H1 (cell line): Measurements from ENCODE around the gene FAM193B. TPM values are rescaled to one million over a fixed set of nuclear protein-coding genes. Genes with fewer than 3 reads are reported as not detected.

Experiments used
- CTCF ChIA-PET: fragments of 300-600 bp; sonication (Branson Sonifier 250); formaldehyde crosslinking; loops from one replicate; lab custom pipeline; 2021; ENCODE audit not compliant: partially characterized antibody; lab: Charles Lee
- POLR2A ChIA-PET: fragments of 300-600 bp; sonication (Branson Sonifier 250); formaldehyde crosslinking; loops from one replicate; lab custom pipeline; 2021; ENCODE audit warnings: inconsistent platforms; ENCODE audit not compliant: partially characterized antibody; lab: Charles Lee
- DNase-seq, 2 experiments: peaks; one replicate each; pipeline versions ENCODE4 v3.0.0 to v3.0.0-alpha.2; 2010 to 2022; ENCODE audit warnings: low spot score in 2 of 2, low read depth in 1 of 2, mixed read lengths in 1 of 2
- FAIRE-seq: peaks from 2 replicates; lab custom pipeline; 2011; peaks lifted over from hg19 to GRCh38; lab: Jason Lieb, UNC
- H2AFZ ChIP-seq: 2 replicates; pipeline ENCODE4 v1.8.1; 2012; ENCODE audit warnings: low read length, inconsistent platforms
- H2AK5ac ChIP-seq: 2 replicates; pipeline ENCODE4 v1.6.1; 2013; ENCODE audit warnings: low read depth, low read length
- H2BK120ac ChIP-seq: replicated peaks from 2 replicates; pipeline ENCODE3; 2013; ENCODE audit warnings: low read depth, low read length, inconsistent platforms
- H2BK12ac ChIP-seq: 2 replicates; pipeline ENCODE4 v1.6.1; 2013; ENCODE audit warnings: low read depth, low read length
- H2BK15ac ChIP-seq: 2 replicates; pipeline ENCODE4 v1.6.1; 2013; ENCODE audit warnings: low read length
- H2BK20ac ChIP-seq: 2 replicates; pipeline ENCODE4 v1.6.1; 2013; ENCODE audit warnings: low read length
- H2BK5ac ChIP-seq: 2 replicates; pipeline ENCODE4 v1.6.1; 2013; ENCODE audit warnings: low read depth, low read length
- H3K14ac ChIP-seq: 2 replicates; pipeline ENCODE4 v1.6.1; 2013; ENCODE audit warnings: inconsistent platforms; ENCODE audit not compliant: insufficient read length
- H3K18ac ChIP-seq: 2 replicates; pipeline ENCODE4 v1.6.1; 2013; ENCODE audit warnings: low read length; ENCODE audit errors: extremely low read depth
- H3K23ac ChIP-seq: 2 replicates; pipeline ENCODE4 v1.6.1; 2013; ENCODE audit warnings: inconsistent platforms; ENCODE audit not compliant: insufficient read length
- H3K23me2 ChIP-seq: 2 replicates; pipeline ENCODE4 v1.6.1; 2013; ENCODE audit warnings: low read depth, low read length
- H3K27ac ChIP-seq: 2 replicates; pipeline ENCODE4 v1.6.1; 2011; ENCODE audit warnings: low read depth, low read length, inconsistent platforms
- H3K27me3 ChIP-seq, 4 experiments: replicated peaks in 1 of 4; 1 replicate in 1 of 4; 2 replicates in 3 of 4; pipeline versions ENCODE4 v1.6.1 to v1.8.1; 2011 to 2013; ENCODE audit warnings: low read length in 3 of 4, mild to moderate bottlenecking in 3 of 4, inconsistent platforms in 2 of 4, mixed read lengths in 2 of 4, moderate library complexity in 1 of 4; ENCODE audit not compliant: control insufficient read depth in 3 of 4, insufficient read depth in 3 of 4; ENCODE audit errors: extremely low read depth in 1 of 4
- H3K36me3 ChIP-seq, 4 experiments: 2 replicates each; pipeline versions ENCODE4 v1.6.1 to v1.8.1; 2011 to 2013; ENCODE audit warnings: mild to moderate bottlenecking in 4 of 4, low read length in 3 of 4, moderate library complexity in 2 of 4, control low read depth in 1 of 4, inconsistent platforms in 1 of 4; ENCODE audit not compliant: insufficient read depth in 4 of 4, control insufficient read depth in 2 of 4
- H3K4ac ChIP-seq: replicated peaks from 2 replicates; pipeline ENCODE3; 2013; ENCODE audit warnings: low read length, low read depth, mixed read lengths, inconsistent platforms; ENCODE audit not compliant: insufficient read length
- H3K4me1 ChIP-seq, 4 experiments: replicated peaks in 1 of 4; 1 replicate in 1 of 4; 2 replicates in 3 of 4; pipeline versions ENCODE4 v1.6.1 to v1.8.1; 2011 to 2013; ENCODE audit warnings: low read length in 3 of 4, inconsistent platforms in 2 of 4, mixed read lengths in 1 of 4; ENCODE audit not compliant: insufficient read depth in 4 of 4, control insufficient read depth in 3 of 4
- H3K4me2 ChIP-seq, 2 experiments: 2 replicates each; pipeline versions ENCODE4 v1.6.1 to v1.8.1; 2011 to 2013; ENCODE audit warnings: low read depth in 2 of 2, low read length in 2 of 2, control low read depth in 1 of 2, inconsistent platforms in 1 of 2, mild to moderate bottlenecking in 1 of 2; ENCODE audit not compliant: insufficient read depth in 1 of 2
- H3K4me3 ChIP-seq, 4 experiments: fragments of 200-600, 300-600 bp in 1 of 4; sonication (generic), shearing (Covaris generic), sonication (Bioruptor Twin) in 1 of 4; 2 replicates each; pipeline versions ENCODE4 v1.5.1 to v1.8.1; 2011 to 2016; ENCODE audit warnings: low read length in 4 of 4, low read depth in 3 of 4, control low read depth in 2 of 4, inconsistent platforms in 2 of 4, mild to moderate bottlenecking in 2 of 4, mixed read lengths in 1 of 4, moderate library complexity in 1 of 4; ENCODE audit not compliant: insufficient read depth in 2 of 4; ENCODE audit errors: extremely low read depth in 1 of 4
- H3K56ac ChIP-seq: replicated peaks from 2 replicates; pipeline ENCODE3; 2013; ENCODE audit warnings: low read depth, mild to moderate bottlenecking, mixed read lengths, low read length, inconsistent platforms; ENCODE audit not compliant: insufficient read length
- H3K79me1 ChIP-seq: 2 replicates; pipeline ENCODE4 v1.6.1; 2013; ENCODE audit warnings: low read depth, low read length, control low read depth
- H3K79me2 ChIP-seq, 2 experiments: 2 replicates each; pipeline versions ENCODE4 v1.6.1 to v1.8.1; 2012 to 2013; ENCODE audit warnings: low read length in 2 of 2, mild to moderate bottlenecking in 2 of 2, inconsistent platforms in 1 of 2; ENCODE audit not compliant: insufficient read depth in 2 of 2, control insufficient read depth in 1 of 2
- H3K9ac ChIP-seq, 4 experiments: replicated peaks in 1 of 4; 1 replicate in 1 of 4; 2 replicates in 3 of 4; pipeline versions ENCODE4 v1.6.1 to v1.8.1; 2011 to 2013; ENCODE audit warnings: low read depth in 3 of 4, low read length in 3 of 4, control low read depth in 2 of 4, mild to moderate bottlenecking in 2 of 4, moderate library complexity in 2 of 4, inconsistent platforms in 1 of 4; ENCODE audit errors: extremely low read depth in 1 of 4
- H3K9me3 ChIP-seq, 2 experiments: 2 replicates each; pipeline versions ENCODE4 v1.6.1 to v1.8.1; 2012 to 2013; ENCODE audit warnings: mild to moderate bottlenecking in 2 of 2, moderate library complexity in 2 of 2, control low read depth in 1 of 2, inconsistent platforms in 1 of 2, low read depth in 1 of 2, low read length in 1 of 2, mixed read lengths in 1 of 2; ENCODE audit not compliant: insufficient read depth in 2 of 2
- H4K20me1 ChIP-seq, 2 experiments: replicated peaks in 1 of 2; 2 replicates each; pipeline versions ENCODE3 to v1.8.1; 2011 to 2013; ENCODE audit warnings: inconsistent platforms in 2 of 2, low read length in 2 of 2, mild to moderate bottlenecking in 1 of 2; ENCODE audit not compliant: insufficient read depth in 2 of 2, control insufficient read depth in 1 of 2
- H4K5ac ChIP-seq: 2 replicates; pipeline ENCODE4 v1.6.1; 2013; ENCODE audit warnings: low read length, low read depth, mixed read lengths, inconsistent platforms; ENCODE audit not compliant: insufficient read length
- H4K8ac ChIP-seq: 2 replicates; pipeline ENCODE4 v1.8.0; 2013; ENCODE audit warnings: mild to moderate bottlenecking, moderate library complexity, low read length, inconsistent platforms; ENCODE audit not compliant: insufficient read depth; ENCODE audit errors: extremely low read depth
- H4K91ac ChIP-seq: replicated peaks from 2 replicates; pipeline ENCODE3; 2013; ENCODE audit warnings: low read length, mixed read lengths, inconsistent platforms; ENCODE audit not compliant: insufficient read length
- KDM1A ChIP-seq: fragments of 200-600, 300-600 bp; sonication (generic); IDR thresholded peaks from 2 replicates; pipeline ENCODE4 v1.7.1; 2016; ENCODE audit warnings: mild to moderate bottlenecking, low read length, borderline replicate concordance
- MAFK ChIP-seq: IDR thresholded peaks from 2 replicates; pipeline ENCODE4 v1.6.1; 2012; ENCODE audit warnings: low read depth, mild to moderate bottlenecking, improper control_type of control experiment, low read length
- WGBS, 2 experiments: shearing (Covaris generic) in 1 of 2; methylation state at CpG; one replicate each; pipeline versions ENCODE4 v1.1.6 to v1.1.7; 2013 to 2015; ENCODE audit warnings: low lambda C conversion rate in 2 of 2, mixed read lengths in 2 of 2, inconsistent platforms in 1 of 2, low coverage in 1 of 2, missing lambda C conversion rate in 1 of 2; ENCODE audit not compliant: insufficient replicate concordance in 2 of 2, insufficient coverage in 1 of 2, insufficient read length in 1 of 2; ENCODE audit errors: extremely low coverage in 1 of 2, missing lambda C conversion rate in 1 of 2; 5-methylcytosine and 5-hydroxymethylcytosine counted together
- polyA plus RNA-seq, 7 experiments: library from polyadenylated mRNA; depleted of rRNA in 3 of 7; stranded (reverse) in 5 of 7; unstranded in 2 of 7; fragments of >200 nt in 5 of 7; fragments of 200-250 nt in 2 of 7; gene quantifications; 1 replicate in 5 of 7; 2 replicates in 1 of 7; 4 replicates in 1 of 7; pipeline versions ENCODE4 v1.2.1 to v1.2.3, GENCODE V29; 2011 to 2013; ENCODE audit warnings: missing spikeins in 2 of 7, mixed read lengths in 2 of 7
- total RNA-seq: library from RNA; stranded (reverse); fragmentation: NEBNext Ultra II Directional; extraction: Animal tissue kit (Norgen Biotek cat#: 25700); gene quantifications from 2 replicates; pipeline ENCODE4 v1.2.1, GENCODE V29; 2021

FAM193B gene
- total and polyA plus RNA-seq, 2 of the 8 experiments (the other 6 are each of a cell fraction or from before 2014, with no cell fraction given), result 49.9 to 69.8 TPM

GRCh38 chr5:177569894-177570293, 15.5 kb upstream of the FAM193B start:
- Histone ChIP-seq H4K5ac (no peak overlapping the region), H3K4me1 (no peaks in the 10 kb centered on the region), H3K79me2 (no peaks in the 10 kb centered on the region), H3K27me3 (no peaks in the 10 kb centered on the region), H2BK12ac (no peak overlapping the region), H3K27ac (no peak overlapping the region), H3K14ac (no peak overlapping the region), H2AK5ac (no peak overlapping the region), H3K4me2 (no peak overlapping the region), H2BK20ac (no peak overlapping the region), H3K18ac (no peak overlapping the region), H2AFZ (no peak overlapping the region), H3K4ac (no peak overlapping the region), H4K20me1 (no peaks in the 10 kb centered on the region), H3K9ac (no peak overlapping the region), H3K9me3 (no peaks in the 10 kb centered on the region), H3K36me3 (no peaks in the 10 kb centered on the region), H2BK120ac (no peak overlapping the region), H3K4me3 (no peak overlapping the region), H3K23ac (no peak overlapping the region), H3K23me2 (no peaks in the 10 kb centered on the region), H2BK5ac (no peak overlapping the region), H4K8ac (no peak overlapping the region), H3K56ac (no peak overlapping the region), H2BK15ac (no peak overlapping the region), H3K79me1 (no peaks in the 10 kb centered on the region), H4K91ac (no peak overlapping the region)
- no peak for DNase-seq
- FAIRE-seq, result no peak
- 91% methylated on average over 2 of the region's 2 CpGs; no CpG with 5 or more reads in 1 of the 2 experiments for WGBS, 2 experiments
- ChIA-PET POLR2A (interaction anchor here (1.0 to 1.5 kb wide), 3 partner anchors 31 to 72 kb away, joined by 3 to 4 read pairs (median 4); partner anchors contain the start of gene PDLIM7), CTCF (interaction anchor here (1.1 to 1.9 kb wide), 3 partner anchors 9 to 38 kb away, joined by 3 to 8 read pairs (median 4); no protein-coding TSS in a partner anchor)
- peak; percentile 66; the same call in 1 of the 2 replicates for TF ChIP-seq KDM1A
- TF ChIP-seq MAFK, result no peak
